Lung (tissue), 12 donors: ENCODE data around the gene PSMA6. TPM values are rescaled to one million over a fixed set of nuclear protein-coding genes. Genes with fewer than 3 reads are reported as not detected.

Experiments
- ATAC-seq: fragments of 200-7000 bp; cut with Tn5 transposase; one replicate; pipeline ENCODE4 v1.9.1; 2020; ENCODE audit warnings: moderate number of reproducible peaks; ENCODE audit not compliant: insufficient read depth, low FRiP score
- DNase-seq, 3 donors: peaks; one replicate each; pipeline ENCODE4 v3.0.0-alpha.2; 2013 to 2017
- H3K27ac ChIP-seq, 2 donors: one replicate each; pipeline ENCODE4 v1.5.1; 2013; ENCODE audit warnings: mild to moderate bottlenecking in 2 of 2, moderate library complexity in 2 of 2, control low read depth in 1 of 2, inconsistent platforms in 1 of 2, low read depth in 1 of 2, low read length in 1 of 2
- H3K27me3 ChIP-seq, 3 donors: one replicate each; pipeline ENCODE4 v1.5.1; 2013; ENCODE audit warnings: low read length in 2 of 3; ENCODE audit not compliant: control insufficient read depth in 3 of 3, insufficient read depth in 3 of 3
- H3K36me3 ChIP-seq, 4 donors: one replicate each; pipeline ENCODE4 v1.5.1; 2013; ENCODE audit warnings: low read length in 4 of 4, mild to moderate bottlenecking in 1 of 4, moderate library complexity in 1 of 4; ENCODE audit not compliant: control insufficient read depth in 4 of 4, insufficient read depth in 4 of 4
- H3K4me1 ChIP-seq, 5 donors: one replicate each; pipeline ENCODE4 v1.5.1; 2013; ENCODE audit warnings: low read length in 5 of 5, mild to moderate bottlenecking in 2 of 5, moderate library complexity in 1 of 5; ENCODE audit not compliant: control insufficient read depth in 5 of 5, insufficient read depth in 5 of 5
- H3K4me3 ChIP-seq: one replicate; pipeline ENCODE4 v1.5.1; 2013; ENCODE audit warnings: mild to moderate bottlenecking, control low read depth, moderate library complexity
- H3K9ac ChIP-seq, 2 donors: one replicate each; pipeline ENCODE4 v1.5.1; 2013; ENCODE audit warnings: low read length in 2 of 2, control low read depth in 1 of 2; ENCODE audit not compliant: insufficient read depth in 1 of 2
- H3K9me3 ChIP-seq, 4 donors: one replicate each; pipeline ENCODE4 v1.5.1; 2013; ENCODE audit warnings: low read length in 3 of 4, mild to moderate bottlenecking in 1 of 4, moderate library complexity in 1 of 4; ENCODE audit not compliant: control insufficient read depth in 4 of 4, insufficient read depth in 3 of 4
- CTCF ChIP-seq: IDR thresholded peaks from 2 replicates; pipeline ENCODE4 v1.5.1; 2012; ENCODE audit warnings: mild to moderate bottlenecking; ENCODE audit errors: control extremely low read depth, extremely low read depth
- WGBS, 2 donors: extraction: QIAGEN DNeasy Blood & Tissue Kit; methylation state at CpG; one replicate each; pipeline ENCODE4 v1.1.7; 2013; 5-methylcytosine and 5-hydroxymethylcytosine counted together
- polyA plus RNA-seq, 2 donors: library from polyadenylated mRNA; stranded (reverse); fragments of 200-250 nt; gene quantifications; one replicate each; pipeline ENCODE4 v1.2.1, GENCODE V29; 2013
- total RNA-seq, 2 donors: library from RNA; depleted of rRNA in 1 of 2; stranded (reverse); fragments of >200 nt in 1 of 2; gene quantifications; one replicate each; pipeline ENCODE4 v1.2.1, GENCODE V29; 2014 to 2021
- donor health status: control.
- donor health status: control.
- donor health status: Bipolar disorder and iron deficiency.
- donor health status: healthy.
- donor health status: DM: yes; HTN: yes; CAD: no.

Gene PSMA6
- total and polyA plus RNA-seq, 4 donors, result 119 to 351 (median 212) TPM

- WGBS, 2 donors, result 33 to 52% methylated on average over 2 of the region's 2 CpGs
- H3K27ac ChIP-seq, result no peak overlapping the region
- no peak overlapping the region for H3K4me3 ChIP-seq
- ATAC-seq (no peak), DNase-seq (no peak)
- H3K9me3 ChIP-seq, result no peaks in the 10 kb centered on the region
- peaks cover 0 to 2% (median 0%) of the 10 kb centered on the region in 5 donors for H3K4me1 ChIP-seq
- H3K9ac ChIP-seq, result no peak overlapping the region
- no peaks in the 10 kb centered on the region for H3K27me3 ChIP-seq
- no peak for TF ChIP-seq CTCF
- no peaks in the 10 kb centered on the region for H3K36me3 ChIP-seq
Observed at GRCh38 chr14:35254736-35255135, 37.4 kb upstream of the PSMA6 start.

GRCh38 chr14:35255711-35256110, 36.5 kb upstream of the PSMA6 start:
- no peak for TF ChIP-seq CTCF
- Histone ChIP-seq H3K4me1 (peaks cover 0 to 2% (median 0%) of the 10 kb centered on the region in 5 donors), H3K4me3 (no peak overlapping the region), H3K36me3 (peaks cover 0 to 1% (median under 1%) of the 10 kb centered on the region in 4 donors), H3K9me3 (no peaks in the 10 kb centered on the region), H3K9ac (no peak overlapping the region), H3K27ac (no peak overlapping the region), H3K27me3 (no peaks in the 10 kb centered on the region)
- no peak for ATAC-seq
- no peak for DNase-seq
- 96% methylated on average over 5 of the region's 5 CpGs for WGBS, 2 donors

- WGBS, 2 donors, result 65 to 74% methylated on average over 1 of the region's 1 CpG
- Histone ChIP-seq H3K36me3 (peaks cover 0 to 6% (median 2%) of the 10 kb centered on the region in 4 donors), H3K4me3 (no peak overlapping the region), H3K27me3 (no peaks in the 10 kb centered on the region), H3K27ac (no peak overlapping the region), H3K9me3 (no peaks in the 10 kb centered on the region), H3K9ac (no peak overlapping the region), H3K4me1 (peaks cover 0 to 2% (median 0%) of the 10 kb centered on the region in 5 donors)
- TF ChIP-seq CTCF, result no peak
- ATAC-seq (no peak), DNase-seq (no peak)
Observed at GRCh38 chr14:35257809-35258208, 34.4 kb upstream of the PSMA6 start.

- Histone ChIP-seq H3K36me3 (peaks cover 0 to 6% (median 2%) of the 10 kb centered on the region in 4 donors), H3K9me3 (no peaks in the 10 kb centered on the region), H3K9ac (no peak overlapping the region), H3K27me3 (no peaks in the 10 kb centered on the region), H3K4me1 (peaks cover 0 to 2% (median 0%) of the 10 kb centered on the region in 5 donors), H3K4me3 (no peak overlapping the region), H3K27ac (no peak overlapping the region)
- TF ChIP-seq CTCF, result no peak
- no peak for DNase-seq
- 85 to 96% methylated on average over 6 of the region's 6 CpGs for WGBS, 2 donors
- ATAC-seq, result no peak
Observed at GRCh38 chr14:35258420-35258819, 33.8 kb upstream of the PSMA6 start.
